Spleen (tissue), 11 donors: ENCODE measurements around the gene FOXF1. TPM values are rescaled to one million over a fixed set of nuclear protein-coding genes. Genes with fewer than 3 reads are reported as not detected.

Experiments used
- DNase-seq: peaks from one replicate; pipeline ENCODE4 v3.0.0-alpha.2; 2020
- H3K27ac ChIP-seq, 8 donors: fragments of 200-600 bp; sonication (generic) in 7 of 8; 1 replicate in 4 of 8; 2 replicates in 4 of 8; pipeline versions ENCODE4 v1.5.0 to v1.8.0; 2016 to 2021; ENCODE audit warnings: inconsistent platforms in 4 of 8, mild to moderate bottlenecking in 4 of 8, moderate library complexity in 1 of 8
- H3K27me3 ChIP-seq, 7 donors: fragments of 200-600 bp; sonication (generic) in 6 of 7; replicated peaks in 1 of 7; 1 replicate in 4 of 7; 2 replicates in 3 of 7; pipeline versions ENCODE4 v1.5.0 to v1.8.0; 2016 to 2021; ENCODE audit warnings: inconsistent platforms in 3 of 7, mild to moderate bottlenecking in 1 of 7
- H3K36me3 ChIP-seq, 6 donors: fragments of 200-600 bp; sonication (generic) in 5 of 6; 1 replicate in 4 of 6; 2 replicates in 2 of 6; pipeline versions ENCODE4 v1.5.0 to v1.8.0; 2016 to 2021; ENCODE audit warnings: inconsistent platforms in 2 of 6
- H3K4me1 ChIP-seq, 6 donors: fragments of 200-600 bp; sonication (generic) in 5 of 6; 1 replicate in 3 of 6; 2 replicates in 3 of 6; pipeline versions ENCODE4 v1.5.0 to v1.8.0; 2016 to 2021; ENCODE audit warnings: inconsistent platforms in 3 of 6
- H3K4me3 ChIP-seq, 8 donors: fragments of 200-600 bp; sonication (generic) in 7 of 8; 1 replicate in 4 of 8; 2 replicates in 4 of 8; pipeline versions ENCODE4 v1.5.0 to v1.8.0; 2016 to 2021; ENCODE audit warnings: inconsistent platforms in 4 of 8, mild to moderate bottlenecking in 4 of 8, moderate library complexity in 2 of 8
- H3K9me3 ChIP-seq, 8 donors: fragments of 200-600 bp; sonication (generic) in 7 of 8; 1 replicate in 4 of 8; 2 replicates in 4 of 8; pipeline versions ENCODE4 v1.5.0 to v1.8.0; 2016 to 2021; ENCODE audit warnings: inconsistent platforms in 4 of 8
- POLR2A ChIP-seq, 3 donors: fragments of 450-650 bp; IDR thresholded peaks; one replicate each; pipeline ENCODE4 v1.5.1; 2017; ENCODE audit warnings: antibody characterized with exemption in 3 of 3, mild to moderate bottlenecking in 1 of 3
- POLR2AphosphoS5 ChIP-seq, 3 donors: sonication (generic); formaldehyde crosslinking; IDR thresholded peaks; one replicate each; pipeline ENCODE4 v1.5.1; 2017; ENCODE audit warnings: antibody characterized with exemption in 3 of 3
- WGBS, 5 donors: extraction: QIAGEN DNeasy Blood & Tissue Kit in 3 of 5; methylation state at CpG; one replicate each; pipeline versions ENCODE4 v1.1.5 to v1.1.7; 2013 to 2018; 5-methylcytosine and 5-hydroxymethylcytosine counted together
- intact Hi-C: fragments of 100-400 bp; cut with DNase I; formaldehyde crosslinking; loops from one replicate; pipeline ENCODE4 v1.15.0; 2023; ENCODE audit warnings: low total_unique reads
- polyA plus RNA-seq, 3 donors: library from polyadenylated mRNA; stranded (reverse); fragments of 200-250 nt; gene quantifications; one replicate each; pipeline ENCODE4 v1.2.1, GENCODE V29; 2013
- total RNA-seq, 7 donors: library from RNA; depleted of rRNA in 3 of 7; stranded (reverse); fragments of >200 nt in 3 of 7; fragmentation: NEBNext Ultra II Directional in 4 of 7; extraction: Animal tissue kit (Norgen Biotek cat#: 25700) in 4 of 7; gene quantifications; one replicate each; pipeline versions ENCODE4 v1.1.0 to v1.2.1, GENCODE V29; 2016 to 2021
- TF ChIP-seq, protein P1 (sequence below), 11 experiments: fragments of 200-600 bp in 7 of 11; fragments of 450-650 bp in 4 of 11; sonication (generic) in 4 of 11; IDR thresholded peaks in 8 of 11; conservative IDR thresholded peaks in 3 of 11; 1 replicate in 7 of 11; 2 replicates in 4 of 11; pipeline versions ENCODE4 v1.4.0 to v1.8.0; 2016 to 2021; ENCODE audit warnings: antibody characterized with exemption in 11 of 11, inconsistent platforms in 4 of 11, mild to moderate bottlenecking in 1 of 11
- donor health status: healthy with polysubstance abuse.
- donor health status: DM: no; HTN: no; CAD: no; lungs with moderate emphysema.
- donor health status: DM: no; HTN: no; CAD: no.
- donor health status: Bipolar disorder and iron deficiency.
- donor health status: healthy.
- donor health status: DM: no; HTN: no; CAD: no.
- donor health status: DM: yes; HTN: yes; CAD: no.

Gene FOXF1
- total and polyA plus RNA-seq, 10 donors: 0.33 to 2.2 (median 0.68) TPM

DNA sequence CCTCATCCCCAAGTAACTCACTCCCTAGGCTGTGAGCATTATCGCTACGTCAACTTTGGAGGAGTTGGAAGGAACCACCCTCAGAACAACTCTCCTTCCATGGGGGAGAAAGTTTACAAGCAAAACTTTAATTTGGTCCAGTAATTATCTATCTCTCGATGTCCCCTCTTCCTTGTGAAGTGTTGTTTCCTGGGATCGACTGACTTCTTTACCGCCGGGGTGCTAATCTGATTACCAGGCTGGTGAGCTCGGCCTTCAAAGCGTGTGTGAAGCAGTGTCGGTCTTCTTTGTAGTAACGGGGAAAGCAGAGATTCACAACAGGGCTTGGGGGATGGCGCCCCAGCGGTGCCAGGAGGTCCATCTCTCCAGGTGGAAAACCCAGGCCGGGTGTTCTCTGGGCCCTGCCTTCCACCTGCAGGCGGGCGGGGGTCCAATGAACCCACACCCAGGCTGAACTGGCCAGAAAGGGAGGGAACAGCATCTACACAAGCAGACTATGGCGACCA is 14.5 kb upstream of the FOXF1 start:
- Histone ChIP-seq H3K4me1 (peaks cover 0 to 28% (median 2%) of the 10 kb centered on the region in 6 donors), H3K27ac (no peak overlapping the region), H3K27me3 (peaks cover 11 to 100% (median 81%) of the 10 kb centered on the region in 7 donors), H3K9me3 (no peaks in the 10 kb centered on the region), H3K36me3 (no peaks in the 10 kb centered on the region), H3K4me3 (no peak overlapping the region)
- DNase-seq: peak; percentile 42
- WGBS, 5 donors: 21 to 48% (median 25%) methylated on average over 16 of the region's 16 CpGs
- TF ChIP-seq POLR2AphosphoS5 (IDR thresholded peaks at IDR 0.05): no peak
- TF ChIP-seq POLR2A (IDR thresholded peaks at IDR 0.05): no peak
- TF ChIP-seq, protein P1, sequence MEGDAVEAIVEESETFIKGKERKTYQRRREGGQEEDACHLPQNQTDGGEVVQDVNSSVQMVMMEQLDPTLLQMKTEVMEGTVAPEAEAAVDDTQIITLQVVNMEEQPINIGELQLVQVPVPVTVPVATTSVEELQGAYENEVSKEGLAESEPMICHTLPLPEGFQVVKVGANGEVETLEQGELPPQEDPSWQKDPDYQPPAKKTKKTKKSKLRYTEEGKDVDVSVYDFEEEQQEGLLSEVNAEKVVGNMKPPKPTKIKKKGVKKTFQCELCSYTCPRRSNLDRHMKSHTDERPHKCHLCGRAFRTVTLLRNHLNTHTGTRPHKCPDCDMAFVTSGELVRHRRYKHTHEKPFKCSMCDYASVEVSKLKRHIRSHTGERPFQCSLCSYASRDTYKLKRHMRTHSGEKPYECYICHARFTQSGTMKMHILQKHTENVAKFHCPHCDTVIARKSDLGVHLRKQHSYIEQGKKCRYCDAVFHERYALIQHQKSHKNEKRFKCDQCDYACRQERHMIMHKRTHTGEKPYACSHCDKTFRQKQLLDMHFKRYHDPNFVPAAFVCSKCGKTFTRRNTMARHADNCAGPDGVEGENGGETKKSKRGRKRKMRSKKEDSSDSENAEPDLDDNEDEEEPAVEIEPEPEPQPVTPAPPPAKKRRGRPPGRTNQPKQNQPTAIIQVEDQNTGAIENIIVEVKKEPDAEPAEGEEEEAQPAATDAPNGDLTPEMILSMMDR (IDR thresholded peaks at IDR 0.05 in 8 of 11, conservative IDR thresholded peaks at IDR 0.05 in 3 of 11): no peak
- intact Hi-C loops: no loop called here

- Histone ChIP-seq H3K4me3 (no peak overlapping the region), H3K27me3 (peaks cover 11 to 100% (median 87%) of the 10 kb centered on the region in 7 donors), H3K9me3 (no peaks in the 10 kb centered on the region), H3K36me3 (no peaks in the 10 kb centered on the region), H3K4me1 (peaks cover 0 to 28% (median 2%) of the 10 kb centered on the region in 6 donors), H3K27ac (no peak overlapping the region)
- TF ChIP-seq, protein P1 (IDR thresholded peaks at IDR 0.05 in 8 of 11, conservative IDR thresholded peaks at IDR 0.05 in 3 of 11): no peak
- TF ChIP-seq POLR2AphosphoS5 (IDR thresholded peaks at IDR 0.05) (no peak), POLR2A (IDR thresholded peaks at IDR 0.05) (no peak)
- 10 to 14% (median 13%) methylated on average over 33 to 34 of the region's 34 CpGs for WGBS, 5 donors
- DNase-seq: peak; percentile 54
- intact Hi-C loops: no loop called here
Measured at GRCh38 chr16:86496262-86496928, 13.9 kb upstream of the FOXF1 start.

DNA sequence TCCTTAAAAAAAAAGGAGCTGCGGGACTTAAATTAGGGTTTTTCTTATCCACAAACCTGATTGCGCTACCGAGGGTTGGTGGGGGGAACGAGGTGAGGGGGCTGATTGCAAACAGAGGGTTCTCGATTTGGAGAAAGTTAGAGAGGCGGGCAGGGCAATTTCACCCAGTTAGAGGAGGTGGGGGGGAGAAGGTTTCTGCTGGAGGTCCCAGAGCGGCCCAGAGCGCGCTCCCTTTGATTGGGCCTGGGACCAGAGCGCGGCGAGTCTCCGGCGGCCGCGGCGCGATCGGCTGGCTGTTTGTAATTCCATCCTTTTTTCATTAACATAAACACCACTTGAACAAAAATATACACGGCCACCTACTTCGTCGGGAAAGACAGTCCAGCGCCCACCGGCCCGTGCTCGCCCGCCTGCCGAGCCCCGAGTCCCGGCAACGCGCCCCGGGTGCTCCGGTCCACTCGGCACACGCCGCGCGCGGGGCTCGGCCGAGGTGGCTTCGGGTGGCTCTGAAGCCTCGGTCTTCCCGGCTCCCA is 13.3 kb upstream of the FOXF1 start:
- peak; percentile 48 for DNase-seq

More for the DNA sequence above, 13.3 kb upstream of the FOXF1 start:
- H3K4me1 ChIP-seq: peaks cover 0 to 28% (median 2%) of the 10 kb centered on the region in 6 donors
- intact Hi-C loops: no loop called here
- H3K36me3 ChIP-seq: no peaks in the 10 kb centered on the region
- TF ChIP-seq POLR2A (IDR thresholded peaks at IDR 0.05): no peak
- no peak for TF ChIP-seq POLR2AphosphoS5 (IDR thresholded peaks at IDR 0.05)
- TF ChIP-seq, protein P1 (IDR thresholded peaks at IDR 0.05 in 8 of 11, conservative IDR thresholded peaks at IDR 0.05 in 3 of 11): no peak
- peaks cover 11 to 100% (median 93%) of the 10 kb centered on the region in 7 donors for H3K27me3 ChIP-seq
- WGBS, 5 donors: 4 to 14% (median 9%) methylated on average over 33 to 45 of the region's 45 CpGs
- no peak overlapping the region for H3K27ac ChIP-seq
- H3K4me3 ChIP-seq: no peak overlapping the region
- H3K9me3 ChIP-seq: no peaks in the 10 kb centered on the region
